Kidney capillary endothelial cell (primary cell): ENCODE results near the gene RBPMS2.
"Not testable (repeated sequence)": the region's sequence is repeated elsewhere in the genome, so short reads cannot be mapped to it uniquely, and the experiment has no call there.

ENCODE experiments used
- DNase-seq: peaks from one replicate; pipeline ENCODE4 v3.0.0-alpha.2; 2018; ENCODE audit warnings: low spot score

Gene RBPMS2

GRCh38 chr15:64775551-64776401 is at the start of gene RBPMS2:
Gene RBPMS2 (minus strand): TSS chr15:64775589. CDS start chr15:64775319, 270 bp downstream.
- DNase-seq = no peak

DNA sequence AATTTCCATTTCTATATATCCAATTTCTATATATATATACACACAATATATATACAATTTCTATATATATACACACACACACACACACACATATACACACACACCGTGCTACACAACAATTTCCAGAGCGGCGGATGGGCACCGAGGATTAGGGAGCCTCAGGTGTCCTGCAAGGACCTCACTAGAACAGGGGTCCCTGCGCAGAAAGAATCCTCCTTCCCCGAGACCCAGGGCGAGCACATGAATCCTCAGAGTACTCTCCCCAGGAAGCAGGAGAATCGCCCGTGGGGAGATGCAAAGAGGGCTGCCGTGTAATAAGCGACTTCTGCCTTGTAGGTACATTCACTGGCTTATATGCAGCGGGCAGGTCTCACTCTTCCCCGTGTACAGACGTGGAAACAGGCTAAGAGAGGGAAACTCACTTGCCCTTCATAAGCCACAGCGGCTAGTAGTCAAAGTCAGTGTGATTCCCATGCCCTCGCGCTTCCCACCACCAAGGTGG is 49.6 kb upstream of the RBPMS2 start:
- DNase-seq = no peak

DNA sequence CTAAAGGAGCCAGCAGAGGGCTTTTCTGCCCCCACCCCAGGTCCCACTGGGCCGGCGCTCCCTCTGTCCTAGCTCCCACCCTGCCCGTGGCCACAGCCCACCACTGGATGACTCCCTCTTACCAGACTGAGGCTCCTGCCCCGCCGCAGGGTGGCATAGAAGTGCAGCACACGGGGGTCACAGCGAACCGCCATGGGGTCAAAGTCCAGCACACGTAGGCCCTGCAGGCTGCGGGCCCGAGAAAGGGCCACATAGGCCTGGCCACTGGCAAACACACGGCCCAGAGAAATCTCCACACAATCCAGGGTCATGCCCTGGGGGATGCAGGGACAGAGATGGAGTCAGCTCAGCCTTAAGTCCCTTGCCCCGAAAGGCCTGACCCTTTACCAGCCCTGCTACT is 41.1 kb upstream of the RBPMS2 start:
- no peak for DNase-seq

- not testable (repeated sequence) for DNase-seq
Observed at GRCh38 chr15:64814965-64815364, 39.6 kb upstream of the RBPMS2 start.

DNA sequence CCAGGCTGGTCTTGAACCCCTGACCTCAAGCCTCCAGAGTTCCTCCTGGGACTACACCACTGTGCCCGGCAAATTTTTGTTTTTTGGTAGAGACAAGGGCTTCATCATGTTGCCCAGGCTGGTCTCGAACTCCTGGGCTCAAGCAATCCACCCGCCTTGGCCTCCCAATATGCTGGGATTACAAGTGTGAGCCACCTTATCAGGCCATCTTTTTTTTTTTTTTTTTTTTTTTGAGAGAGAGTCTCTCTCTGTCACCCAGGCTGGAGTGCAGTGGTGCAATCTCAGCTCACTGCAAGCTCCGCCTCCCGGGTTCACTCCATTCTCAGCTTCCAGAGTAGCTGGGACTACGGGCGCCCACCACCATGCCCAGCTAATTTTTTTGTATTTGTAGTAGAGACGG is 38.9 kb upstream of the RBPMS2 start:
- not testable (repeated sequence) for DNase-seq

DNA sequence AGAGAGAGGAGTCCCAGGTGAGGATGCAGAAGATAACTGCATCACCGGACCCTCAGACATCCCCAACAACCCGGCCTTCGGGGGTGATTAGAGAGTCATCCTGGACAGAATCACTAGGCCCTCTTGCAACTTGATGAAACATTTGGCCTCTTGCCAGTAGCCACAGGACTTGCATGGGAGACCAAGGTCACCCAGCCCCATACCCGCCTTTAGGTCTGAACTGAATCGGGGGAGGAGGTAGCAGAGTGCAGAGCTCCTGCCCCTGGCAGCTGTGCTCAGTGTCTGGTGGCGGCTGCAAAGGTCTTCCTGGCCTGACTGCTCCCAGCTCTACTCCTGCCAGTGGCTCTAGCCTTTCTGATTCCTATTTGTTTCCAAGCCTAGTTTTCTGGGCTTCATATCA is 37.7 kb upstream of the RBPMS2 start:
- no peak for DNase-seq

DNA sequence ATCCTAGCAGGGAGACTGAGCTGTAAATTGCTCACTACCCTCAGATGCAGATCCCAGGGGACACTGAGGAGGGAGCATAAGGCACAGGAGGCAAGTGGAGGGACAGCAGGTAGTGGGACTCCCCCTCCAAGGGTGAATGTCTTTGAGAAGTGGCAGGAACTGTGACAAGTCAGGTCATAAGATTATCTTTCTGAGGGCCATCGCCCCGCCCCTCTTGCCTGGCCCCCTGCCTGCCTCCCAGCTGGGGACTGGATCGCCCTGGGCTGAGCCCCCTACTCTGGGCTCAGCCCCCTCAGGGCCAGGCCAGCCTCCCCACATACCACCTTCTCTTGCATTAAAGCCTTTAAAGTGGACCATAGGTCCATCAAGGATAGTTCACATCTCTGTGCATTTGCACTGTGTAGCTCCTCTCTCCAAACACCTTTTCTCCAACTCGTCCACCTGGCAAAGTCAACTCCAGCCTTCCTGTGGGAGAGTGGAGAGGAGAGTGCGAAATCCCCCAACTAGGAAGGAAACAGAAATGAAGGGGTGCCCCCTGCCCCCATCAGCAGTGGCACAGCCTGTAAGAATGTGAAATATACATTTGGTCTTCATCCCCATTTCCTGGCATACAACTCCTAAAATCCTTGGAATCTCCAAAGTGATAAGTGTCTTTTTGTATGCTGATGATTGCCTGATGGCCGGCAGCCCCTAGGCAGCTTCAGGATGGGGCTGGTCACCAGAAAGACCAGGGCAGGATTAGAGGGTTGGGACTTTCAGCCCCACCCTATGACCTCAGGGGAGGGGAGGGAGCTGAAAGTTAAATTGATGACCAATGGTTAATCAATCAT is 35.3 kb upstream of the RBPMS2 start:
- DNase-seq = no peak

DNA sequence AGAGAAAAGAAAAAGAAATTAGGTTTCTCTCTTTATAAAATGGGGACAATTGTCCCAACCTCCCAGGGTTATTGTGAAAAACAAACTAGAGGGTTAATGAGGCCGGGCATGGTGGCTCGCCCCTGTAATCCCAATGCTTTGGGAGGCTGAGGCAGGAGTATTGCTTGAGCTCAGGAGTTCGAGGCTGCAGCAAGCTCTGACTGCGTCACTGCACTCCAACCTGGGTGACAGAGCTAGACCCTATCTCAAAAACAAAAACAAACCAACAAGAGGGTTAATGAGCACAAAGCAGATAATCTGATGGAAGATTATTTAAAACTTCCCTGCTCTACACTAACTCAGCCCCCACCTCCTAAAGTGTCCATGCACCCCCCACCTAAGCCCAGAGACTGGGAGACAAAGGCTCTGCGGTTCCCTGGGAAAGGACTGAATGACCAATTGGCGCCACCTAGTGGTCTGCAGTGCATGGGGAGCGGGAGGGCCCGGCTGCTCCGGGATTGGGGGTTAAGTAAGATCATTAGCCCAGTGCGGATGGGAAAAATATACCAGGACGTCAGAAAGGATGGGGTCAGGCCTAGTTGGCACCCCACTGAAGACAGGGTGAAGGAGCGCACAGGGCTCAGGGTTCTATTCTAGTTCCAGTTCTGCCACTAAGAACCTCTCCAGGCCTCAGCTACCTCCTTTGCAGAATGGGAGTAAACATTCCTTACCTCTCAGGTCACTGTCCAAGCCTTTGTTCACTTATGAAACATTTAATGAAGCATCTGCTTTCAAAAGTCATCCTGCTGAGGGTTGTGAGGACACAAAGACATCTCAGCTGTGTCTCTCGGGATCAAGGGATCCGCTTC is 34.5 kb upstream of the RBPMS2 start:
- DNase-seq = peak; percentile 60

DNA sequence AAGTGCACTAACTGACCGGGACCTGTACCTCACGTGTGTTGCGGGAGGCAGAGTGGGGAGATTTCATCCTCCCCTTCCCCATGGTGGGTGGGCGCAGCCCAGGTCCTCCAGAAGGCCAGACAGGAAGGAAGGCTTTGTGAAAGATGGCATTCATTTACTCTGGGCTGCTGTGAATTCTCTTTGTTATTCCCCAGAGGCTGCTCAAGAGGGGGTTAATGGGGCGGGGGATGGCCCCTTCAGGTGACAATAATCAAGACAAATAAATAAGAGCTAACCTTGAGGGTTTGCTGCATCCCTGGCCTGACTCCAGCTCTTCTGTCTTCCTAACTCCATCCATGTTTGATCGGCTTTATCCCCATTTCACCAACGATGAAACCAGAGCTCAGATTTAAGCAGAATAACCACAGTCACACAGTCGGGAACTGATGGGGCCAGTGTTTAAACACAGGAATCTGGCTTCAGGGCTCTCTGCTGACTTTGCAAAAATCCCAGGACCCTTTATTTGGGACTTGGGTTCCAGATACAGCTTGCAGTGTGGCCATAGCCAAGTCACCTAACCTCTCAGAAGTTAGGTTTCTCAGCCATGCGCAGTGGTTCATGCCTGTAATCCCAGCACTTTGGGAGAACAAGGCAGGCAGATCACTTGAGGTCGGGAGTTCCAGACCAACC is 33.5 kb upstream of the RBPMS2 start:
- no peak for DNase-seq

GRCh38 chr15:64807751-64808222 is 32.4 kb upstream of the RBPMS2 start:
- no peak for DNase-seq

DNA sequence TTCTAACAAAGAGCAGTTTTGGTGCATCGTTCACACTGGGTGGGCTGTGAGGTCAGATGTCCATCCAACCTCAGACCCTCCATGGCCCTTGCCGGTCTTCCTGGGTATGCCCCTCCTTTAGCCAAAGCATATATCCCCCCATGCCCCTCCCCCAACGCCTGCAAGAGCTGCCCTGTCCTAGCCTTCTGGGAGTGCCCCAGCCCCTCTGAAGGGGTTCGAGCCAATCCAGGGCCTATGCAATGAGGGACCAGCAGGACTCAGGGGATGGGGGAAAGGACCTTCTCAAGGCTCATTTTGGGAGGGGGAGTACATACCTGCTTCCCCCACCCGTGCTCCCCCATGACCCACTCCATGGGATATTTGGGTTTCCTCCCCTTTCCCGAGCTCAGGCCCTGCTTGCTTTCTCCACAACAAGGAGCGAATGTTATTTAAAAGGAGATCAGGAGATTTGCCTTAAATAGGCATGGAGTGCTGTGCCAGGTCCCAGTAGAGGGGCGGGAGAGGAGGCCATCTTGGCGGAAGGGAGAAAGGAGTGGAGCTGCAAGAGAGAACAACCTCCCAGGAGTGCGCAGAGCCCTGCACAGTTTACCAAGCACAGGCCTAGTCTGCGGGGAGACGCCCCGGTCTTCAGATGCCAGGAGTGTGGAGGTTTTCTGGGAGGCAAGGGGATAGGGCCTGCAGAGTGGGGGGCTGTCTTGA is 31.8 kb upstream of the RBPMS2 start:
- no peak for DNase-seq

GRCh38 chr15:64806509-64806908 is 31.1 kb upstream of the RBPMS2 start:
- no peak for DNase-seq

DNA sequence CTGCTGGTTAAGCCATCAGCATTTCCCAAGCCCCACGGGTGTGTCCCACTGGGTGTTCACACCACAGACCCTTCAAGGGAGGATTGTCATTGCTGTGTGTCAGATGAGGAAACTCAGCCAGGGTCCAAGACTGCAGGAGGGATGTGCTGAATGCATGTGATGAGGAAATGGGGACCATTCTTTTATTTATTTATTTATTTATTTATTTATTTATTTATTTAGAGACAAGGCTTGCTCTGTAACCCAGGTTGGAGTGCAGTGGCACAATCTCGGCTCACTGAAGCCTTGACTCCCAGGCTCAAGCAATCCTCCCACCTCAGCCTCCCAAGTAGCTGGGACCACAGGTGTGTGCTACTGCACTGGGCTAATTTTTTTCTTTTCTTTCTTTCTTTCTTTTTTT is 29.2 kb upstream of the RBPMS2 start:
- no peak for DNase-seq

DNA sequence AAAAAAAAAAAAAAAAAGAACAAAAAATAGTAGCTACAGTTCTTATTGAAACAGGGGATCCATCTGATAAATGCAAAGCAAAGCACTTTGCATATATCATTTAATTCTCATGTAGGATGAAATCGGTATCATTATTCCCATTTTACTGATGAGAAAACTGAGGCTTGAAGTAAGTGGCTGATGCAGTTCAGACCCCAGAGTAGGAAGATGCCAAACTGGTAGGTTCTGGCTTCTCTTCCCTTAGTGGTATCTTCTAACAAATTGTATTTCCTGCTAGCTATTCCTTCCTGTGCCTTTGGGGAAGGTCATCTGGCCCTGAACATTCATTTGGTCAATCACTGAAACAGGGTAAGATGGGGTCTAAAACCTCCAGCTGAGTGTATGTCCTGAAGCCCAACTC is 28.1 kb upstream of the RBPMS2 start:
- no peak for DNase-seq

- no peak for DNase-seq
Observed at GRCh38 chr15:64800476-64800875, 25.1 kb upstream of the RBPMS2 start.

DNA sequence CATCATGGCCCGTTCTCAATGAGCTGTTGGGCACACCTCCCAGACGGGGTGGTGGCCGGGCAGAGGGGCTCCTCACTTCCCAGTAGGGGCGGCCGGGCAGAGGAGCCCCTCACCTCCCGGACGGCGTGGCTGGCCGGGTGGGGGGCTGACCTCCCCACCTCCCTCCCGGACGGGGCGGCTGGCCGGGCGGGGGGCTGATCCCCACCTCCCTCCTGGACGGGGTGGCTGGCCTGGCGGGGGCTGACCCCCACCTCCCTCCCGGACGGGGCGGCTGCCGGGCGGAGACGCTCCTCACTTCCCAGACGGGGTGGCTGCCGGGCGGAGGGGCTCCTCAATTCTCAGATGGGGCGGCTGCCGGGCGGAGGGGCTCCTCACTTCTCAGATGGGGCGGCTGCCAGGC is 23.5 kb upstream of the RBPMS2 start:
- DNase-seq = not testable (repeated sequence)

DNA sequence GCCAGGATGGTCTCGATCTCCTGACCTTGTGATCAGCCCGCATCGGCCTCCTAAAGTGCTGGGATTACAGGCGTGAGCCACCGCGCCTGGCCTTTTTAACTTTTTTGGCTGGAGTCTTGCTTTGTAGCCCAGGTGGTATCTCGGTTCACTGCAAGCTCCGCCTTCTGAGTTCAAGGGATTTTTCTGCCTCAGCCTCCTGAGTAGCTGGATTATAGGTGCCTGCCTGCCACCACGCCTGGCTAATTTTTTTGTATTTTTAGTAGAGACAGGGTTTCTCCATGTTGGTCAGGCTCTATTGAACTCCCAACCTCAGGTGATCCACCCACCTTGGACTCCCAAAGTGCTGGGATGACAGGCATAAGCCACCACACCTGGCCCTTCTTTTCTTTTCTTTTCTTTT is 20.5 kb upstream of the RBPMS2 start:
- DNase-seq = not testable (repeated sequence)

DNA sequence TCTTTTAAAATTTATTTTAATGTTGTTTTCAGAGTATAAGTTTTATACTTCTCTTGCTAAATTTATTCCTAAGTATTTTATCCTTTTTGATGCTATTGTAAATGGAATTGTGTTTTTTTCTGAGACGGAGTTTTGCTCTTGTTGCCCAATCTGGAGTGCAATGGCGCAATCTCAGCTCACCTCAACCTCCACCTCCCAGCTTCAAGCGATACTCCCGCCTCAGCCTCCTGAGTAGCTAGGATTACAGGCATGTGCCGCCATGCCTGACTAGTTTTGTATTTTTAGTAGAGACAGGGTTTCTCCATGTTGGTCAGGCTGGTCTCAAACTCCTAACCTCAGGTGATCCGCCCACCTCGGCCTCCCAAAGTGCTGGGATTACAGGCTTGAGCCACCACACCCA is 19.9 kb upstream of the RBPMS2 start:
- not testable (repeated sequence) for DNase-seq

DNA sequence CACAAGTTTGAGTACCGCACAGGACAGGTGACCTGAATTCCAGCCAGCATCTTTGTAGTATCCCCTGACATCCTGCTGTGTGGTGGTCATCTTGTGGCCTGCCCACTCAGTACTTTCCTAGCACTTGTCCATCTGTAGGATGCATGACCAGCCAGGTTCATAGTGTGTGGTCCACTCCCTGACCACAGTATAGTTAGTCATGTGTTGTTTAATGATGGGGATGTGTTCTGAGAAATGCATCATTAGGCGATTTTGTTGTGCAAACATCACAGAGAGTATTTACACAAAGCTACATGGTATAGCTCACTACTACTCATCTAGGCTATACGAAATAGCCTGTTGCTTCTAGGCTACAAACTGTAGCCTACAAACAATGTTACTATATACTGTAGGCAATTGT is 16.9 kb upstream of the RBPMS2 start:
- no peak for DNase-seq

- DNase-seq = no peak
Observed at GRCh38 chr15:64791401-64791800, 16.0 kb upstream of the RBPMS2 start.

- no peak for DNase-seq
Observed at GRCh38 chr15:64783796-64784195, 8.4 kb upstream of the RBPMS2 start.
